Cardiac muscle cell (in vitro differentiated cells and primary cell): ENCODE results near the gene CPSF3. TPM values are rescaled to one million over a fixed set of nuclear protein-coding genes. Genes with fewer than 3 reads are reported as not detected.
A peak's percentile ranks its signal among the peaks of the same experiment; 100 is the strongest.

ENCODE experiments used
- DNase-seq, 2 donors: peaks; one replicate each; pipeline versions ENCODE4 v3.0.0 to v3.0.0-alpha.2; 2010 to 2017; ENCODE audit warnings: low read depth in 1 of 2, low spot score in 1 of 2
- H3K27ac ChIP-seq: fragments of 200-600 bp; sonication (generic); 2 replicates; pipeline ENCODE4 v1.5.1; 2016
- H3K27me3 ChIP-seq: fragments of 200-600 bp; sonication (generic); 2 replicates; pipeline ENCODE4 v1.6.0; 2016; ENCODE audit warnings: control low read depth
- H3K36me3 ChIP-seq: fragments of 200-600 bp; sonication (generic); 2 replicates; pipeline ENCODE4 v1.5.1; 2016; ENCODE audit warnings: control low read depth
- H3K4me1 ChIP-seq: fragments of 200-600 bp; sonication (generic); 2 replicates; pipeline ENCODE4 v1.8.1; 2017; ENCODE audit warnings: low read depth, mild to moderate bottlenecking, mixed run types
- H3K4me3 ChIP-seq: fragments of 200-600 bp; sonication (generic); 2 replicates; pipeline ENCODE4 v1.5.1; 2016; ENCODE audit warnings: mild to moderate bottlenecking
- H3K9me3 ChIP-seq: fragments of 200-600 bp; sonication (generic); 2 replicates; pipeline ENCODE4 v1.5.1; 2017; ENCODE audit warnings: low read depth, mild to moderate bottlenecking, control low read depth
- polyA plus RNA-seq: library from polyadenylated mRNA; unstranded; fragments of >200 nt; fragmentation: Nextera tagmentation; extraction: Ambion mirVana; gene quantifications from 2 replicates; pipeline ENCODE4 v1.2.1, GENCODE V29; 2016
- total RNA-seq: library from RNA; depleted of rRNA; stranded (reverse); fragments of >200 nt; gene quantifications from 2 replicates; pipeline ENCODE4 v1.2.3, GENCODE V29; 2016
- TF ChIP-seq, protein P1 (sequence below): IDR thresholded peaks from 2 replicates; pipeline ENCODE4 v1.5.1; 2012; ENCODE audit warnings: low read depth, mild to moderate bottlenecking, low read length

CPSF3 gene
- total and polyA plus RNA-seq, 2 experiments from 2014 or later = 57.4 to 57.5 TPM

DNA sequence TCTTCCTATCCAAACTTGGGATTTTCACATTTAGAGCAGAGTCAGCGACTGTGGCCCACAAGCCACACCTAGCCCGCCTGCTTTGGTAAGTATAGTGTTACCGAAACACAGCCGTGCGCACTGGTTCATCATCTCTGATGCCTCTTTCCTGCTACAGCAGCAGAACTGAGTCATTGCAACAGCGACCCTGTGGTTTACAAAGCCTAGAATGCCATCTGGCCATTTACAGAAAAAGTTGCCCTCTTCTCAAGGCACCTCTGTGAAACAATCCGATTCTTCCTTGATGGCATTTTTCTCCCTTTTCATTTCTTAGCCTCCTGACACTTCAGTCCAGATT is 40.2 kb downstream of the CPSF3 start:
- Histone ChIP-seq H3K27ac (peak overlapping the region; percentile 49), H3K27me3 (no peaks in the 10 kb centered on the region), H3K4me3 (no peak overlapping the region), H3K36me3 (peaks cover 4% of the 10 kb centered on the region), H3K4me1 (no peaks in the 10 kb centered on the region), H3K9me3 (no peaks in the 10 kb centered on the region)
- DNase-seq = no peak
- TF ChIP-seq, protein P1, sequence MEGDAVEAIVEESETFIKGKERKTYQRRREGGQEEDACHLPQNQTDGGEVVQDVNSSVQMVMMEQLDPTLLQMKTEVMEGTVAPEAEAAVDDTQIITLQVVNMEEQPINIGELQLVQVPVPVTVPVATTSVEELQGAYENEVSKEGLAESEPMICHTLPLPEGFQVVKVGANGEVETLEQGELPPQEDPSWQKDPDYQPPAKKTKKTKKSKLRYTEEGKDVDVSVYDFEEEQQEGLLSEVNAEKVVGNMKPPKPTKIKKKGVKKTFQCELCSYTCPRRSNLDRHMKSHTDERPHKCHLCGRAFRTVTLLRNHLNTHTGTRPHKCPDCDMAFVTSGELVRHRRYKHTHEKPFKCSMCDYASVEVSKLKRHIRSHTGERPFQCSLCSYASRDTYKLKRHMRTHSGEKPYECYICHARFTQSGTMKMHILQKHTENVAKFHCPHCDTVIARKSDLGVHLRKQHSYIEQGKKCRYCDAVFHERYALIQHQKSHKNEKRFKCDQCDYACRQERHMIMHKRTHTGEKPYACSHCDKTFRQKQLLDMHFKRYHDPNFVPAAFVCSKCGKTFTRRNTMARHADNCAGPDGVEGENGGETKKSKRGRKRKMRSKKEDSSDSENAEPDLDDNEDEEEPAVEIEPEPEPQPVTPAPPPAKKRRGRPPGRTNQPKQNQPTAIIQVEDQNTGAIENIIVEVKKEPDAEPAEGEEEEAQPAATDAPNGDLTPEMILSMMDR = no peak

DNA sequence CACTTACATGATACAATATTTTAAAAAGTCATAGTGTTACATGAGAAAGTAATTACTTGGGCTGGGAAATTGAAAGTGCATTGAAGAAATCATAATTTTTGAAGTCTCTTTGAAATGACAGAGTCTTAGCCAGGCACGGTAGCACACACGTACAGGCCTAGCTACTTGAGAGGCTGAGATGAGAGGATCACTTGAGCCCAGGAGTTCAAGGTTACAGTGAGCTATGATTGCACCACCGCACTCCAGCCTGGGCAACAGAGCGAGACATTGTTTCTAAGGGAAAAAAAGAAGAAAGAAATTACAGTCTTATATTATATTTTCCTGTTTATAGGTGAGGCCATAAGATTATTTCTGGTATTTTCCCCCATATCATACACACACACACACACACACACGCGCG is 41.7 kb downstream of the CPSF3 start:
- no peak overlapping the region for H3K27ac ChIP-seq

DNA sequence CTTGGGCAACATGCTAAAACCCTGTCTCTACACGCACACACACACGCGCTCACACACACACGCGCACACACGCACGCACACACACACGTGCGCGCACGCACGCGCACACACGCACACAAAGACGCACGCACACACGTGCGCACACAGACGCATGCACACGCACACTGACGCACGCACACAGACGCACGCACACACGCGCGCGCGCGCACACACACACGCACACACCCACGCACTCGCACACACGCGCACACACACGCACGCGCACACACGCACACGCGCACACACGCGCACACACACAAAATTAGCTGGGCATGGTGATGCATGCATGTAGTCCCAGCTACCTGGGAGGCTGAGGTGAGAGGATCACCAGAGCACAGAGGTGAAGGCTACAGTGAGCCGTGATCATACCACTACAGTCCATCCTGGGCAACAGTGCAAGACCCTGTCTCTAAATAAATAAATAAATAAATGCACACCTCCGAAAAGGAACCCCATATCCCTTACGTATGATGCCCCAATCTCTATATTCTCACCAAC is 42.8 kb downstream of the CPSF3 start:
- no peak for DNase-seq
- Histone ChIP-seq H3K4me1 (no peaks in the 10 kb centered on the region), H3K36me3 (peaks cover 11% of the 10 kb centered on the region), H3K27ac (no peak overlapping the region), H3K4me3 (no peak overlapping the region), H3K27me3 (no peaks in the 10 kb centered on the region), H3K9me3 (no peaks in the 10 kb centered on the region)
- TF ChIP-seq, protein P1 = no peak

More for the DNA sequence above, 41.7 kb downstream of the CPSF3 start:
- H3K36me3 ChIP-seq = peaks cover 8% of the 10 kb centered on the region
- H3K4me3 ChIP-seq = no peak overlapping the region
- no peaks in the 10 kb centered on the region for H3K9me3 ChIP-seq
- TF ChIP-seq, protein P1 = no peak
- DNase-seq = no peak
- H3K4me1 ChIP-seq = no peaks in the 10 kb centered on the region
- no peaks in the 10 kb centered on the region for H3K27me3 ChIP-seq

DNA sequence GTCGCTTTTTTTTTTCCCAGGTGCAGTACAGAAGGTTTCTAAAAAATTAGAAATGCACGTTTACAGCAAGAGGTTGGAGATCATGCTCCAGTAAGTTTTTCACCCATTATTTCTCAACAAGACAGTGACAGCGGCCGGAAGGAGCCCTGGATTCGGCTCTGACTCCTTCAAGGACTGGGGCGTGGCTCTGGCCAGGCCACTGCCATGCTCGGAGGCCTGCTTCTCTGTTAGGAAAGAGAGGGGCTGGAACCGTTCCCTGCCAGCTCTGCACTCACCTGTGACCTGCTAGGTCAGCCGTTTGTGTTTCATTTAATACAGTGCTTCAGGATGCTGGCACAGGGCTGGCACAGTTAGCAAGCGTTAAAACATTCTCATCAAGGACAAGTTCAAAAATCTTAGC is 44.2 kb downstream of the CPSF3 start:
- H3K9me3 ChIP-seq = no peaks in the 10 kb centered on the region
- no peak overlapping the region for H3K27ac ChIP-seq
- H3K4me3 ChIP-seq = no peak overlapping the region
- DNase-seq = no peak
- no peaks in the 10 kb centered on the region for H3K4me1 ChIP-seq
- H3K36me3 ChIP-seq = peaks cover 17% of the 10 kb centered on the region
- TF ChIP-seq, protein P1 = no peak
- H3K27me3 ChIP-seq = no peaks in the 10 kb centered on the region

DNA sequence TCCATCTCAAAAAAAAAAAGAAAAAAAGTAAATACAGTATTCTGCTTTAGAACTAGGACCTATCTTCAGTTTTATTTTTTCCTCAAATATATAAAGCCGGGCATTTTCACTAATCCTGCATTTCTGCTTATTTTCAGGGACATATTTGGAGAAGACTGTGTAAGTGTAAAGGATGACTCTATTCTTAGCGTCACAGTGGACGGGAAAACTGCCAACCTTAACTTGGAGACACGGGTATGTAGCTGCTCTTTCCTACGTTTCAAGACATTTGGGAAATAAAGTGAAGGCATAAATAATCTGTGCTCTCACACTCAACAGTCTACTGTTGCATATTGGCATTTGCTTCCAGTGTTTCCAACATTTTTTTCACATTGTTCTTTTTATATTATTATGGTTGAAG is 47.8 kb downstream of the CPSF3 start:
- H3K4me3 ChIP-seq = no peak overlapping the region
- H3K36me3 ChIP-seq = peaks cover 17% of the 10 kb centered on the region
- H3K9me3 ChIP-seq = no peaks in the 10 kb centered on the region
- H3K27ac ChIP-seq = no peak overlapping the region
- no peak for DNase-seq
- H3K27me3 ChIP-seq = no peaks in the 10 kb centered on the region
- TF ChIP-seq, protein P1 = no peak
- no peaks in the 10 kb centered on the region for H3K4me1 ChIP-seq

DNA sequence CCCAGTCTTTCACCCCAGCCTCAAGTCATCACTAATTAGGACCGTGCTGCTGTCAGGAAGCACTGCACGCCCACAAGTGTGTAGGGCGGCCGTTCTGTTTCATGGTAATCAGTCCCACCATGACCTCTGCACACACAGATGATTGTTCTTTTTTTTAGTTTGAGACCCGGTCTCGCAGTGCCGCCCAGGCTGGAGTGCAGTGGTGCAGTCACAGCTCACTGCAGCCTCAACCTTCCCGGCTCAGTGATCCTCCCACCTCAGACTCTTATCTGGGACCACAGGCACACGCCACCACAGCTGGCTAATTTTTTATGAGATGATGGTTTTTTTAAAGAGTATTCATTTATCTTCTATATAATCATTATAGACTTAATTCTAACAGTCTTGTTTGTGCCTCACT is 49.1 kb downstream of the CPSF3 start:
- peaks cover 17% of the 10 kb centered on the region for H3K36me3 ChIP-seq
- no peak overlapping the region for H3K27ac ChIP-seq
- H3K4me1 ChIP-seq = no peaks in the 10 kb centered on the region
- no peak overlapping the region for H3K4me3 ChIP-seq
- no peak for DNase-seq
- TF ChIP-seq, protein P1 = no peak
- no peaks in the 10 kb centered on the region for H3K27me3 ChIP-seq
- no peaks in the 10 kb centered on the region for H3K9me3 ChIP-seq
